ENCODE results near the gene PIF1.

Gene PIF1

GRCh38 chr15:64792282-64792681 lies 33.2 kb downstream of the PIF1 start:
- Histone ChIP-seq H3K4me1 (ENCODE audit: low read length) (no peaks in the 10 kb centered on the region), H3K9ac (ENCODE audit: low read length) (no peak overlapping the region), H4K20me1 (ENCODE audit: insufficient read depth, low read length) (no peaks in the 10 kb centered on the region), H2AFZ (ENCODE audit: low read length) (no peak overlapping the region), H3K4me3 (ENCODE audit: low read length) (no peak overlapping the region), H3K27ac (ENCODE audit: low read length) (no peak overlapping the region), H3K9me2 (replicated peaks; ENCODE audit: insufficient read depth, low read length) (no peaks in the 10 kb centered on the region), H3K36me3 (replicated peaks; ENCODE audit: insufficient read depth, low read length) (no peaks in the 10 kb centered on the region), H3K27me3 (replicated peaks; ENCODE audit: insufficient read depth, low read length) (no peaks in the 10 kb centered on the region), H3K4me2 (ENCODE audit: low read depth, low read length) (no peak overlapping the region), H3K9me3 (replicated peaks; ENCODE audit: insufficient read depth, low read length) (no peaks in the 10 kb centered on the region), H3K79me2 (ENCODE audit: low read length) (no peaks in the 10 kb centered on the region), H3F3A (ENCODE audit: insufficient read depth, low read length) (no peaks in the 10 kb centered on the region)
- TF ChIP-seq EZH2phosphoT487 (IDR thresholded peaks at IDR 0.05; ENCODE audit: low read length) (no peak), CTCF (IDR thresholded peaks at IDR 0.05; ENCODE audit: low read length) (no peak), EZH2 (optimal IDR thresholded peaks at IDR 0.05; ENCODE audit: low read depth, low read length) (no peak)
- no peak for DNase-seq

- H4K20me1 ChIP-seq (ENCODE audit: insufficient read depth, low read length): no peaks in the 10 kb centered on the region
- H3K9me2 ChIP-seq (replicated peaks; ENCODE audit: insufficient read depth, low read length): no peaks in the 10 kb centered on the region
- no peak overlapping the region for H3K9ac ChIP-seq (ENCODE audit: low read length)
- TF ChIP-seq EZH2 (optimal IDR thresholded peaks at IDR 0.05; ENCODE audit: low read depth, low read length): no peak
- no peak for TF ChIP-seq CTCF (IDR thresholded peaks at IDR 0.05; ENCODE audit: low read length)
- TF ChIP-seq EZH2phosphoT487 (IDR thresholded peaks at IDR 0.05; ENCODE audit: low read length): no peak
- no peaks in the 10 kb centered on the region for H3K4me1 ChIP-seq (ENCODE audit: low read length)
- no peaks in the 10 kb centered on the region for H3F3A ChIP-seq (ENCODE audit: insufficient read depth, low read length)
- no peak for DNase-seq
- H2AFZ ChIP-seq (ENCODE audit: low read length): no peak overlapping the region
- no peaks in the 10 kb centered on the region for H3K27me3 ChIP-seq (replicated peaks; ENCODE audit: insufficient read depth, low read length)
- no peaks in the 10 kb centered on the region for H3K9me3 ChIP-seq (replicated peaks; ENCODE audit: insufficient read depth, low read length)
- no peak overlapping the region for H3K4me2 ChIP-seq (ENCODE audit: low read depth, low read length)
- H3K27ac ChIP-seq (ENCODE audit: low read length): no peak overlapping the region
- no peak overlapping the region for H3K4me3 ChIP-seq (ENCODE audit: low read length)
- H3K79me2 ChIP-seq (ENCODE audit: low read length): no peaks in the 10 kb centered on the region
- H3K36me3 ChIP-seq (replicated peaks; ENCODE audit: insufficient read depth, low read length): no peaks in the 10 kb centered on the region
These were observed 34.0 kb downstream of the PIF1 start for GRCh38 chr15:64791401-64791800.

- no peak overlapping the region for H2AFZ ChIP-seq (ENCODE audit: low read length)
- H3K4me3 ChIP-seq (ENCODE audit: low read length): no peak overlapping the region
- no peaks in the 10 kb centered on the region for H3K9me3 ChIP-seq (replicated peaks; ENCODE audit: insufficient read depth, low read length)
- DNase-seq: no peak
- H3K4me2 ChIP-seq (ENCODE audit: low read depth, low read length): no peak overlapping the region
- no peaks in the 10 kb centered on the region for H3F3A ChIP-seq (ENCODE audit: insufficient read depth, low read length)
- H3K79me2 ChIP-seq (ENCODE audit: low read length): no peaks in the 10 kb centered on the region
- no peak overlapping the region for H3K27ac ChIP-seq (ENCODE audit: low read length)
- no peaks in the 10 kb centered on the region for H4K20me1 ChIP-seq (ENCODE audit: insufficient read depth, low read length)
- no peaks in the 10 kb centered on the region for H3K27me3 ChIP-seq (replicated peaks; ENCODE audit: insufficient read depth, low read length)
- no peak for TF ChIP-seq EZH2 (optimal IDR thresholded peaks at IDR 0.05; ENCODE audit: low read depth, low read length)
- TF ChIP-seq EZH2phosphoT487 (IDR thresholded peaks at IDR 0.05; ENCODE audit: low read length): no peak
- no peak for TF ChIP-seq CTCF (IDR thresholded peaks at IDR 0.05; ENCODE audit: low read length)
- no peak overlapping the region for H3K9ac ChIP-seq (ENCODE audit: low read length)
- no peaks in the 10 kb centered on the region for H3K4me1 ChIP-seq (ENCODE audit: low read length)
- no peaks in the 10 kb centered on the region for H3K36me3 ChIP-seq (replicated peaks; ENCODE audit: insufficient read depth, low read length)
- no peaks in the 10 kb centered on the region for H3K9me2 ChIP-seq (replicated peaks; ENCODE audit: insufficient read depth, low read length)
These were observed 41.7 kb downstream of the PIF1 start for GRCh38 chr15:64783796-64784195.

Data from MM.1S (cell line).